Measurements from ENCODE around the gene KIAA0930.
"Not testable (repeated sequence)": the region's sequence is repeated elsewhere in the genome, so short reads cannot be mapped to it uniquely, and the experiment has no call there.

The KIAA0930 gene

DNA sequence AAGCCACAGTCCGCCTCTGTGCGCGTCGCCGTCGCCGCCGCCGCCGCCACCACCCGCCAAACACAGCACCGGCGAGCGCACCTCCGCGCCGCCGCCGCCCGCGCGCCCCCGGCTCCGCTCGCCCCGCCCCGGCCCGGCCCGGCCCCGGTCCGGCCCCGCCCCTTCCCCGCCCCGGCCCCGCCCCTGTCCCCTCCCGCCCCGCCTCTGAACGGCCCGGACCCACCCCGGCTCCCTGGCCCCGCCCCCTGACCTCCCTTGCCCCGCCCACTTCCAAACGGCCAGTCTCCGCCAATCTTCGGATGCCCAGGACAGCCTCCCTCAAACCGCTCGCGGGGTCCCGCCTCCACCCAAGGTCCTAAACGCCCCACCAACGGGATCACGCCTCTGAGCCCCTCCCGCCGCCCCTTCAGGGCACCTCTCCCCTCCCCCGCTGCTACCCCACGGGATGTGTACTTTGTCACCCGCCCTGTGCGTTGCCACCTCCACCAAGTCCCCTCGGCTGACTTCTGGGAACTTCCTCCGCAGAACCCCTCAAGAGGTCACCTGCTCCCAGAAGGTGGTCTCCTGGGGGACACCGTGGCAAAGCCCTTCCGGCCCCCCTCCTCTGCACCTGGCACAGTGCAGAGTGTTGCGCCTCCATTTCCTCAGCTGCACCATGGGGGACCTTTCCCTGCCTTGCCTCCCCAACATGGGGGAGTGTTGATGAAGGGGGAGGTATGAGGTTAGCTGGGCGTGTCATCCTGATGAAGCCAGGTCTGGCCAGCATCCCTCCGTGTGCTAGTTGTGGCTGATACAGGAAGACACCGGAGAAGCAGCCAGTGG is at the start of gene KIAA0930:
Gene KIAA0930 (minus strand): TSS at position 85 of the 822 bp plus-strand sequence. CDS start 191 bp downstream, outside the sequence.
- DNase-seq (ENCODE audit: low spot score): peak; percentile 80

- no peak for DNase-seq (ENCODE audit: low spot score)
These were observed 46.3 kb upstream of the KIAA0930 start for GRCh38 chr22:45286854-45287551.

GRCh38 chr22:45285263-45286058 is 44.8 kb upstream of the KIAA0930 start:
- DNase-seq (ENCODE audit: low spot score): no peak

DNA sequence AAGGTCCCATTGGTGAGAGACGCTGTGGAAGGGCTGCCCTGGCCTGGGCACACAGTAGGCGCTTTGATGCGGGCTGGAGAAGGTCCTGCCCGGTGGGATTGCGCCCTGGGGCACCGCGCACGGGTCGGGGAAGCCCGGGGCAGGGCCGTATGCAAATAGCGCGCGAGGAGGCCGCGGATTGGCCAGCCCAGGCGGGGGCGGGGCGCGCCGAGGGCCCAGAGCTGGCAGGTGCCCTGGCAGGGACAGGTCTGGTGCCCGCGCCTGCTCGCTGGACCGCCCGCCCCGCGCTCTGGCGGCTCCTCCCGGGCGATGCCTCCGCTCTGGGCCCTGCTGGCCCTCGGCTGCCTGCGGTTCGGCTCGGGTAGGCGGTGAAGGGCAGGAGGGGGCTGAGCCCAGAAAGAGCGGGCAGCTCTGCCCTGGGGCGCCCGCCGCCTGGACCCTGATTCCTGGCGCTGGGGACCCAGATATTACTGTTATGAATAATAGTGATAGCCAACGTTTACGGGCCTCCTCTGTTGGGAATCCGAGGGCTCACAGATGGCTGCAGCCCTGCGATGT is 44.1 kb upstream of the KIAA0930 start, which contains the start of gene UPK3A:
Gene UPK3A (plus strand): TSS at position 245 of the 558 bp plus-strand sequence. CDS start 65 bp downstream, at position 310.
- DNase-seq (ENCODE audit: low spot score): peak; percentile 9

DNA sequence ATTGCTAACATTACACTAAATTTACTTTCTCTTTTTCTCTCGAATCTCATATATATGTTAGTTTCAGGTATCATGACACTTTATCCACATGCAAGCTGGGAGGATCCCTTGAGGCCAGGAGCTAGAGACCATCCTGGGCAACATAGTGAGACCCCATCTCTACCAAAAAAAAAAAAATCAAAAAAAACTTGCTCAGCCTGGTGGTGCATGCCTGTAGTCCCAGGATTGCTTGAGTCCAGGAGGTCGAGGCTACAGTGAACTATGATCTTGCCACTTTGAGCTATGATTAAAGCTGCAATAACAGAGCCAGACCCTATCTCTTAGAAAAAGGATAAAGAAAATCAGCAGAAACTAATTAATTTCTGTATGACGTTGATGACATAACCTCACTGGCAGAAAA is 40.3 kb upstream of the KIAA0930 start:
- DNase-seq (ENCODE audit: low spot score): no peak

DNA sequence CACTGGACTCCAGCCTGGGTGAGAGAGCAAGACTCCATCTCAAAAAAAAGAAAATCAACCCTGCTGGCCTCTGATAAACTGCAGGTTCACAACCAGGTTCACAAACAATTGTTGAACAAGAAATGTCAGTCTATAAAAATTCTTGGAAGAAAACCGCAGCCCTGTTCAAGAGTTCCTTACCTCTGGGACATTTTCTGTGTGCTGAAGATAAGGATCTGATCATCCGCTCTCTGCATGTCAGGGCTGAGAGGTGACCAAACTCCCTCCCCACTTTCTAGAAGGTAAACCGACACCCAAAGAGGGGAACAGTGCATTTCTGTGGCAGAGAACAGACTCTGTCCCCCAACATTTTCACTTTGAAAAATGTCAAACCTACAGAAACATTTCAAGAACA is 39.9 kb upstream of the KIAA0930 start:
- no peak for DNase-seq (ENCODE audit: low spot score)

GRCh38 chr22:45278125-45278524 is 37.4 kb upstream of the KIAA0930 start:
- DNase-seq (ENCODE audit: low spot score): no peak

DNA sequence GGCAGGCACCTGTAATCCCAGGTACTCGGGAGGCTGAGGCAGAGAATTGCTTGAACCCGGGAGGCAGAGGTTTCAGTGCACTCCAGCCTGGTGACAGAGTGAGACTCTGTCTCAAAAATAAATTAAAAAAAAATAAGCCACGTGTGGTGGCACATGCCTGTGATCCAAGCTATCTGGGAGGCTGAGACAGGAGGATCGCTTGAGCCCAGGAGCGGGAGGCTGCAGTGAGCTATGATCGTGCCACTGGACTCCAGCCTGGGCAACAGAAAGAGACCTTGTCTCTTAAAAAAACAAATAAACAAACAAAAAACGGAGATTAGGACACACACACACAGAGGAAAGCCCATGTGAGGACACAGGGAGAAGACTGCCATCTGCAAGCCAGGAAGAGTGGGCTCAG is 37.0 kb upstream of the KIAA0930 start:
- DNase-seq (ENCODE audit: low spot score): not testable (repeated sequence)

DNA sequence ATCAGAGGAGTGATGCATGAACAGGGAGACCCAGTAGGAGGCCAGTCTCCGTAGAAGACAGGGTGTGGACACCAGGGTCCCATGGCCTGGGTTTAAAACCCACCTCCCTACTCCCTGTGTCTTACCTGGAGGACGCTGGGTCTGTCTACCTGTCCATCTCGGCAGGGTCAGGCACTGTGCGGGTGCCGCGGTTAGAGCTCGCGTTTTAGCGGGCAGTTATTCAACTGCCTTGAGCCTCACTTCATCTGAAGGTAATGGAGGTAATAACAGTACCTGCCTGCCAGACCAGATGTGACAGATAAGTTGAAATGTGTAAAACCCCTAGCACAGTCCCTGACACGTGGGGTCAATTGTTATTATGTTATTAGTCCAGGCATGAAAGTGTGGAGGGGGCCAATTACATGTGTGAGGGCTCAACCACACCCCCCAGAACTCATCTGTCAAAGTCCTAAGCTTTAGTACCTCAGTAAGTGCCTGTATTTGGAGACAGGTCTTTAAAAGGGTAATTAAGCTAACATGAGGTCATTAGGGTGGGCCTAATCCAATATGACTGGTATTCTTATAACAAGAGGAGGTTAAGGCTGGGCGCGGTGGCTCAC is 35.9 kb upstream of the KIAA0930 start:
- DNase-seq (ENCODE audit: low spot score): no peak

DNA sequence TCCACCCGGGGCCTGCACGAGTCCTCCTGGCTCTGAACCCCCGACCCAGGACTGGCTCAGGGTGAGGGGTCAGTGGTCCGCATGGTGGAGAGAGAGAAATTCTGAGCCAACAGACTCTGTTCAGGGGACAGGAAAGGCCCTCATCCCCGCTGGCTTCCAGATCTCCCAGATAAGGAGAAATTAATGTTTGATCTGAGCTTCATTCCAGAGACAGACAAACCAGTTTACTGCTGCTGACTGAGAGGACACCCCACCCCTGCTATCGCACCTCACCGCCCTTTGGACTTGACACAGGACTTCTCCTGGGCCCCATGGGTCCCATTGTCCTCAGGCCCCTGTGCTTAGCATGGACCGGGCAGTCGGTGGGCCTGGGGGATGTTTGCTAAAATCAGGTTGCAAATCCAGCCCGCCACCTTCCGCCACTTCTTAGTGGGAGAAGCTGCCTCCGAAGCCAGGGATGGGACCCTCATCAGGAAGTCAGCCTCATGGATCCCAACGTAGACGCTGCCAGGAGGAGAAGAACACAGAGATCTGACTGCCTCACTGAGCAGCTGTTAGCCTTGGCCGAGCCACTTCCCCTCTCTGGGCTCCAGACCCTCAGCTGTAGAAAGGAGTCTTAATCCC is 32.9 kb upstream of the KIAA0930 start:
- DNase-seq (ENCODE audit: low spot score): no peak

GRCh38 chr22:45272498-45272897 is 31.8 kb upstream of the KIAA0930 start:
- DNase-seq (ENCODE audit: low spot score): no peak

DNA sequence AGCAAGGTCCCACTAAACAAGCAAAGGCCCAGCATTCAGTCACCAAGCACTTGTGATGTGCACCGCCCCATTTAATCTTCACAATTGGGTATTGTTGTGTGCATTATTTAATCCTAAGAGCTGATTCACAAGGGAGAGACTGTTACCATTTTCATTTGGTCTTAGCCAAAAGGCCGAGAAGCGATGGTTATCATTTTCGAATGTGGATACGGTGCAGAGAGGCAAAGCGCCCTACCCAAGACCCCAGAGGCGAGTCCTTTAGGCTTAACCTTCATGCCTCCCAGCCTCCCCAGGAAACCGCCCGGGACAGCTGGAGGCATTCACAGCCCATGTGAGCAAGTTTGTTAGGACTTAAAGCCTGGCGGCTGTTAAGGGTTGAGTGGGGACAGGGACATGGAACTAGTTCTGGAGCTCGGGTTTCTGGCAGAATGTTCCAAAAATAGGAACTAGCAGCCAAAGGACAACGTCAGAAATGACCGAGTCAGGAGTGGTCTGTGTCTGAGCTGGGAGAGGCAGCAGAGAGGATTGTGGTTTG is 31.0 kb upstream of the KIAA0930 start:
- no peak for DNase-seq (ENCODE audit: low spot score)

DNA sequence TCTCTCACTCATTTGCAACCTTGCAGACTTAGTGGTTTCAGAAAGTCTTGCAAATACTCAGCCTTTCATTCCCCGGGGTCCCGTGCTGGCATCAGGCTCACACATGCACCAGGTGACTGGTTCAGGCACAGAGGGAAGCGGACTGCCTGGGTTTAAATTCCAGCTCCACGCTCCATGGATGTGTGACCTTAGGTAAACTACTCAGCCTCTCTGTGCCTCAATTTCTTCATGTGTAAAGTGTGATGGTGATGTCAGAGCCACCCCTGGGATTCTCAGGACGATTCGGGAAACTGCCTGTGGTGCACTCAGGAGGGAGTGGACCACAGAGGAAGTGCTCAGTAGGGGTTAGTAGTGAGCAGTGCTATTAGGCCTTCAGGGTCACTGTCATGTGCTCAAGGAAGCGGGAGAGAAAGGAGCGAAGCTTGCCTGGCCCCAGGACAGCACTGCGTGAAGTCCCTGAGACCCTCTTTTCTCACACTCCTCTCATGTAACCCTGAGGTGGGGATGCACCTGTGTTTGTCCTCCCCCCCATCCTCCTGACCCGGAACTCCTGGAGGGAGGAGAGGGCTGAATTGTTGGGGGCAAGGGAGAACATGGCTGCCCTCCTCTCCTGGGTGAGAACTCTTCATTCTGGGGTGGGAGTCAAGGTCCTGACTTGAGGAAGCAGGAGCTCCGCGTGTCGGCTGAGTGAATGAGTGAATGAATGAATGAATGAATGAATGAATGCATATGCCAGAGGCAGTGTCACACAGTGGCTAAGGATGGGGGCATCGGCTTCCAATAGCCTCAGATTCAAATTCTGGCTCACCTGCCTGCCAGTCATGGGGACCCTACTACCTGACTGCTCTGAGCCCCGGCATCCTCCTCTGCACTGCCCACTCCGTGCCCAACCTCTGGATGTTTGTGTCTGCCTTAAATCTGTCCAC is 29.7 kb upstream of the KIAA0930 start:
- DNase-seq (ENCODE audit: low spot score): no peak

DNA sequence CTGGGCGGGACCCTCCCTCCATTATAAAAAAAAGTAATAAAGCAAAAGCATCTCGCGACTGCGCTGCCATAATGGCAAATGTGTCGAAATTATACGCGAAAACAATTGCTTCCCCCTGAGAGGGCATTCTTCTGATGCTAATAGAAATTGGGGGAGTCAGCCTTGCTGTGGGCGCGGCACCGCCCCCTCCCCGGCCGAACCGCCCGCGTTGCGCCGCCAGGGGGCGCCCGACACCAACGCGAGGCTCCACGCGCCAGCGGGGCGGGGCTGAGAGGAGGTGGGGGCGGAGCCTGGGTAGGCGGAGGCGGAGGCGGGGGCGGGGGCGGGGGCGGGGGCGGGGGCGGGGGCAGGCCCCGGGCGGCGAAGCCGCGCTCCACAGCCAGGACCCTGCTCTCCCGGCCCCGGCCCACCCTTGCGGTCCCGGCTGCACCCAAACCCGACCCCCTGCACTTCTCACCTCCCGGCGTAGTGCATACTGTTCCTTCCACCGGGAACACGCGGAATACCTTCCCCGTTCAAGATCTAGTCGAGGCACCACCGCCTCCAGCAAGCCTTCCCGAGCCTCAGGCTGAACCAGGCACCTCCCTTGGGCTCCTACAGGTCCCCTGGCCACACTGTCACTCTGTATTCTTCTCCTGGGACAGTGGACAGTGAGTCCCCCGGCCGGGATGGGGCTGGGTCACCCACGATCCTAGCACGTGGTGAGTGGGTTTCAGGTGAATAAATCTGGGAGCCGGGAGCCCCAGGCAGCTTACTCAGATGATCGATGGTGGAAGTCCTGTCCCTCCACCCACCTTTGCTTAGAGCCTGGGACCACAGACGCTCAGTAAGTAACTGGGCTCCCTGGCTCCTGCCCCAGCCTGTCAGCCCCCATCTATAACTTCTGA is 28.5 kb upstream of the KIAA0930 start:
- DNase-seq (ENCODE audit: low spot score): peak; percentile 88

- no peak for DNase-seq (ENCODE audit: low spot score)
These were observed 27.7 kb upstream of the KIAA0930 start for GRCh38 chr22:45268167-45268957.

DNA sequence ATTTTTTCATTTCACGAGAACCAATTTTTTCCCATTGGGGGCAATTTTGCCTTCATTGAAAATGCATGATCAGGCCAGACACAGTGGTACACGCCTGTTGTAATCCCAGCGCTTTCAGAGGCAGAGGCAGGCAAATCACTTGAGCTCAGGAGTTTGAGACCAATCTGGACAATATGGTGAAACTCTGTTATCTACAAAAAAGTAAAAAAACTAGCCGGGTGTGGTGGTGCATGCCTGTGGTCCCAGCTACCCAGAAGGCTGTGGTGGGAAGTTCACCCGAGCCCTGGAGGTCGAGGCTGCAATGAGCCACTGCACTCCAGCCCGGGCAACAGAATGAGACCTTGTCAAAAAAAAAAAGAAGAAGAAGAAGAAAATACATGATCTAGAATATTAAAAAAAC is 24.8 kb upstream of the KIAA0930 start:
- DNase-seq (ENCODE audit: low spot score): no peak

- DNase-seq (ENCODE audit: low spot score): no peak
These were observed 23.0 kb upstream of the KIAA0930 start for GRCh38 chr22:45263463-45264269.

Data from hematopoietic multipotent progenitor cell treated with erythropoietin and hydrocortisone succinate and interleukin-3 and kit ligand, for 17 days (in vitro differentiated cells).